Activated naive CD8-positive, alpha-beta T cell treated with anti-CD3 and anti-CD28 coated beads, Interleukin-2, amount 10 ng/mL, durations not matched to agents 7 days and 5 days (primary cell): ENCODE results near the gene SYTL3. TPM values are rescaled to one million over a fixed set of nuclear protein-coding genes. Genes with fewer than 3 reads are reported as not detected.
"Not testable (repeated sequence)": the region's sequence is repeated elsewhere in the genome, so short reads cannot be mapped to it uniquely, and the experiment has no call there.

Source experiments
- ATAC-seq: fragments of 150-1000 bp; cut with Tn5 transposase; one replicate; pipeline ENCODE4 v1.10.0; 2021; ENCODE audit warnings: low read depth, moderate library complexity
- POLR2A ChIA-PET: fragments of 350-600 bp; sonication (Branson Sonifier 250); formaldehyde crosslinking; loops from one replicate; lab custom pipeline; 2021; ENCODE audit warnings: antibody characterized with exemption; lab: Charles Lee
- DNase-seq: peaks from one replicate; pipeline ENCODE4 v3.0.0; 2021
- H3K27ac Mint-ChIP-seq: one replicate; pipeline ENCODE4 v1.8.0; 2022; ENCODE audit warnings: mild to moderate bottlenecking, mixed read lengths
- H3K27me3 Mint-ChIP-seq: one replicate; pipeline ENCODE4 v1.8.0; 2022; ENCODE audit warnings: mild to moderate bottlenecking, moderate library complexity, mixed read lengths
- H3K36me3 Mint-ChIP-seq: one replicate; pipeline ENCODE4 v1.8.0; 2021; ENCODE audit warnings: mild to moderate bottlenecking, mixed read lengths
- H3K4me1 Mint-ChIP-seq: one replicate; pipeline ENCODE4 v1.8.0; 2021; ENCODE audit warnings: mixed read lengths
- H3K4me3 Mint-ChIP-seq: one replicate; pipeline ENCODE4 v1.8.0; 2022; ENCODE audit warnings: mild to moderate bottlenecking, moderate library complexity, mixed read lengths
- H3K9me3 Mint-ChIP-seq: one replicate; pipeline ENCODE4 v1.8.0; 2021; ENCODE audit warnings: mixed read lengths
- total RNA-seq, 2 experiments: library from RNA; stranded (reverse); gene quantifications; one replicate each; pipeline ENCODE4 v1.2.3, GENCODE V29; 2021

SYTL3 gene
- total RNA-seq, 2 experiments from 2014 or later = 65.3 to 71.7 TPM

GRCh38 chr6:158667360-158667981, 17.6 kb downstream of the SYTL3 start:
- no peak overlapping the region for H3K4me3 Mint-ChIP-seq
- H3K27ac Mint-ChIP-seq = no peak overlapping the region
- H3K36me3 Mint-ChIP-seq = peaks cover 43% of the 10 kb centered on the region
- POLR2A ChIA-PET = no interaction called here
- ATAC-seq (no peak), DNase-seq (no peak)
- no peaks in the 10 kb centered on the region for H3K27me3 Mint-ChIP-seq
- peaks cover 21% of the 10 kb centered on the region for H3K4me1 Mint-ChIP-seq
- no peaks in the 10 kb centered on the region for H3K9me3 Mint-ChIP-seq

- Mint-ChIP-seq H3K4me1 (peaks cover 17% of the 10 kb centered on the region), H3K9me3 (no peaks in the 10 kb centered on the region), H3K36me3 (peaks cover 39% of the 10 kb centered on the region), H3K27me3 (no peaks in the 10 kb centered on the region), H3K27ac (peak overlapping the region; percentile 45), H3K4me3 (no peak overlapping the region)
- ATAC-seq = no peak
- POLR2A ChIA-PET = no interaction called here
- DNase-seq = no peak
Measured at GRCh38 chr6:158668707-158669103, 18.9 kb downstream of the SYTL3 start.

- Mint-ChIP-seq H3K4me3 (no peak overlapping the region), H3K27ac (no peak overlapping the region), H3K27me3 (no peaks in the 10 kb centered on the region), H3K4me1 (peaks cover 16% of the 10 kb centered on the region), H3K9me3 (no peaks in the 10 kb centered on the region), H3K36me3 (peaks cover 44% of the 10 kb centered on the region)
- POLR2A ChIA-PET = no interaction called here
- DNase-seq = no peak
- no peak for ATAC-seq
Measured at GRCh38 chr6:158669145-158670035, 19.5 kb downstream of the SYTL3 start.

GRCh38 chr6:158672119-158672518, 22.3 kb downstream of the SYTL3 start:
- POLR2A ChIA-PET, H3K4me3 Mint-ChIP-seq, H3K27ac Mint-ChIP-seq, H3K4me1 Mint-ChIP-seq, ATAC-seq, H3K9me3 Mint-ChIP-seq, H3K27me3 Mint-ChIP-seq, DNase-seq: not testable (repeated sequence)
- H3K36me3 Mint-ChIP-seq = peaks cover 48% of the 10 kb centered on the region

GRCh38 chr6:158672726-158673125, 22.9 kb downstream of the SYTL3 start:
- Mint-ChIP-seq H3K4me3 (no peak overlapping the region), H3K27me3 (no peaks in the 10 kb centered on the region), H3K27ac (no peak overlapping the region), H3K4me1 (peaks cover 8% of the 10 kb centered on the region), H3K9me3 (no peaks in the 10 kb centered on the region), H3K36me3 (peaks cover 45% of the 10 kb centered on the region)
- POLR2A ChIA-PET = no interaction called here
- no peak for ATAC-seq
- no peak for DNase-seq

- Mint-ChIP-seq H3K4me1 (peaks cover 3% of the 10 kb centered on the region), H3K27ac (no peak overlapping the region), H3K9me3 (no peaks in the 10 kb centered on the region), H3K36me3 (peaks cover 48% of the 10 kb centered on the region), H3K27me3 (no peaks in the 10 kb centered on the region), H3K4me3 (no peak overlapping the region)
- DNase-seq (no peak), ATAC-seq (no peak)
- POLR2A ChIA-PET = no interaction called here
Measured at GRCh38 chr6:158674342-158675131, 24.7 kb downstream of the SYTL3 start.

- ATAC-seq, H3K9me3 Mint-ChIP-seq, H3K4me3 Mint-ChIP-seq, H3K4me1 Mint-ChIP-seq, DNase-seq, H3K27me3 Mint-ChIP-seq, H3K27ac Mint-ChIP-seq, POLR2A ChIA-PET: not testable (repeated sequence)
- H3K36me3 Mint-ChIP-seq = peaks cover 55% of the 10 kb centered on the region
Measured at GRCh38 chr6:158677094-158677493, 27.2 kb downstream of the SYTL3 start.

- Mint-ChIP-seq H3K9me3 (no peaks in the 10 kb centered on the region), H3K27me3 (no peaks in the 10 kb centered on the region), H3K4me3 (no peak overlapping the region), H3K36me3 (peaks cover 60% of the 10 kb centered on the region), H3K4me1 (peaks cover 4% of the 10 kb centered on the region), H3K27ac (no peak overlapping the region)
- DNase-seq (no peak), ATAC-seq (no peak)
- POLR2A ChIA-PET = no interaction called here
Measured at GRCh38 chr6:158677906-158678578, 28.2 kb downstream of the SYTL3 start.

GRCh38 chr6:158680015-158680414, 30.2 kb downstream of the SYTL3 start:
- DNase-seq (no peak), ATAC-seq (no peak)
- Mint-ChIP-seq H3K4me1 (peaks cover 13% of the 10 kb centered on the region), H3K27me3 (no peaks in the 10 kb centered on the region), H3K27ac (no peak overlapping the region), H3K36me3 (peaks cover 60% of the 10 kb centered on the region), H3K9me3 (no peaks in the 10 kb centered on the region), H3K4me3 (no peak overlapping the region)
- POLR2A ChIA-PET = no interaction called here

- no peak overlapping the region for H3K4me3 Mint-ChIP-seq
- no peak overlapping the region for H3K27ac Mint-ChIP-seq
- H3K4me1 Mint-ChIP-seq = peaks cover 13% of the 10 kb centered on the region
- H3K36me3 Mint-ChIP-seq = peaks cover 57% of the 10 kb centered on the region
- H3K27me3 Mint-ChIP-seq = no peaks in the 10 kb centered on the region
- DNase-seq (no peak), ATAC-seq (no peak)
- POLR2A ChIA-PET = no interaction called here
- no peaks in the 10 kb centered on the region for H3K9me3 Mint-ChIP-seq
Measured at GRCh38 chr6:158680481-158680880, 30.6 kb downstream of the SYTL3 start.

- Mint-ChIP-seq H3K4me1 (peaks cover 41% of the 10 kb centered on the region), H3K9me3 (no peaks in the 10 kb centered on the region), H3K27me3 (no peaks in the 10 kb centered on the region), H3K36me3 (peaks cover 50% of the 10 kb centered on the region), H3K4me3 (no peak overlapping the region), H3K27ac (no peak overlapping the region)
- no peak for ATAC-seq
- DNase-seq = no peak
- POLR2A ChIA-PET = interaction anchor here (1.2 to 1.5 kb wide), 2 partner anchors 31 to 40 kb away, joined by 4 to 5 read pairs; partner anchors contain the start of gene DYNLT1
Measured at GRCh38 chr6:158684311-158684710, 34.5 kb downstream of the SYTL3 start.

GRCh38 chr6:158684745-158685324, 35.0 kb downstream of the SYTL3 start:
- DNase-seq = no peak
- Mint-ChIP-seq H3K27me3 (no peaks in the 10 kb centered on the region), H3K36me3 (peaks cover 51% of the 10 kb centered on the region), H3K4me1 (peaks cover 43% of the 10 kb centered on the region), H3K27ac (peak overlapping the region; percentile 15), H3K9me3 (no peaks in the 10 kb centered on the region), H3K4me3 (no peak overlapping the region)
- POLR2A ChIA-PET = interaction anchor here (1.2 to 1.5 kb wide), 2 partner anchors 32 to 41 kb away, joined by 4 to 5 read pairs; partner anchors contain the start of gene DYNLT1
- ATAC-seq = no peak
